Panc1 (cell line): ENCODE data around the gene TAF1A. TPM values are rescaled to one million over a fixed set of nuclear protein-coding genes. Genes with fewer than 3 reads are reported as not detected.

ENCODE experiments used
- ATAC-seq: fragments of 200-7000 bp; cut with Tn5 transposase; 2 replicates; pipeline ENCODE4 v1.9.1; 2020; ENCODE audit warnings: mild to moderate bottlenecking, moderate library complexity
- BruUV-seq: library from RNA; stranded (reverse); fragments of 400-500 nt; replicated peaks from 2 replicates; lab custom pipeline; 2021; lab: Mats Ljungman, UMichigan
- CTCF ChIA-PET: fragments of 300-600 bp; sonication (Branson Sonifier 250); formaldehyde crosslinking; loops from one replicate; lab custom pipeline; 2022; ENCODE audit warnings: antibody characterized with exemption; lab: Charles Lee
- POLR2A ChIA-PET: fragments of 300-600 bp; sonication (Branson Sonifier 250); formaldehyde crosslinking; loops from one replicate; lab custom pipeline; 2022; ENCODE audit warnings: antibody characterized with exemption; lab: Charles Lee
- DNase-seq: peaks from one replicate; pipeline ENCODE4 v3.0.0-alpha.2; 2010; ENCODE audit warnings: low read depth, low spot score
- H3K27ac ChIP-seq: 2 replicates; pipeline ENCODE4 v1.5.1; 2011; ENCODE audit warnings: mild to moderate bottlenecking, low read length, inconsistent platforms
- H3K27me3 ChIP-seq: fragments of 200-500 bp; sonication (Bioruptor generic); 2 replicates; pipeline ENCODE4 v1.6.0; 2014; ENCODE audit warnings: low read length, inconsistent platforms; ENCODE audit not compliant: control insufficient read depth, insufficient read depth
- H3K36me3 ChIP-seq: fragments of 200-500 bp; sonication (Bioruptor generic); 2 replicates; pipeline ENCODE4 v1.5.1; 2014; ENCODE audit warnings: inconsistent platforms, mild to moderate bottlenecking, low read length, moderate library complexity; ENCODE audit not compliant: control insufficient read depth, insufficient read depth
- H3K4me1 ChIP-seq: 2 replicates; pipeline ENCODE4 v1.5.1; 2011; ENCODE audit warnings: inconsistent platforms, mild to moderate bottlenecking, low read length, moderate library complexity; ENCODE audit not compliant: control insufficient read depth, insufficient read depth
- H3K4me3 ChIP-seq, 2 experiments: 2 replicates each; pipeline ENCODE4 v1.5.1; 2011 to 2012; ENCODE audit warnings: low read depth in 2 of 2, low read length in 2 of 2, mild to moderate bottlenecking in 2 of 2, inconsistent platforms in 1 of 2, moderate library complexity in 1 of 2
- H3K9me3 ChIP-seq: fragments of 200-500 bp; sonication (Bioruptor generic); 2 replicates; pipeline ENCODE4 v1.5.1; 2014; ENCODE audit warnings: low read depth, mild to moderate bottlenecking, inconsistent platforms, low read length, moderate library complexity; ENCODE audit not compliant: control insufficient read depth, insufficient read depth
- POLR2AphosphoS5 ChIP-seq: IDR thresholded peaks from 2 replicates; pipeline ENCODE4 v1.6.1; 2012; ENCODE audit warnings: mild to moderate bottlenecking, low read depth, low read length, moderate library complexity
- SIN3A ChIP-seq: IDR thresholded peaks from 2 replicates; pipeline ENCODE4 v1.6.1; 2012; ENCODE audit warnings: low read depth, mild to moderate bottlenecking, low read length, moderate library complexity, borderline replicate concordance; ENCODE audit not compliant: insufficient read depth
- TCF7L2 ChIP-seq: IDR thresholded peaks from 2 replicates; pipeline ENCODE4 v1.6.1; 2011; ENCODE audit warnings: mild to moderate bottlenecking, low read depth, low read length, inconsistent platforms
- in situ Hi-C: cut with HindIII; loops from 2 replicates; pipeline ENCODE4 v1.10.0; 2016; ENCODE audit warnings: low sequenced_read_pairs, low pct_unique_long_range_greater_than_20kb
- intact Hi-C: fragments of 100-400 bp; cut with micrococcal nuclease; formaldehyde crosslinking; loops from one replicate; pipeline ENCODE4 v1.10.0; 2022; ENCODE audit not compliant: unreplicated experiment
- total RNA-seq: library from RNA; stranded (reverse); gene quantifications from one replicate; pipeline ENCODE4 v1.2.1, GENCODE V29; 2021; ENCODE audit not compliant: unreplicated experiment
- TF ChIP-seq, protein P1 (sequence below): fragments of 450-650 bp; IDR thresholded peaks from 2 replicates; pipeline ENCODE4 v1.5.1; 2017; ENCODE audit warnings: mild to moderate bottlenecking
- TF ChIP-seq, protein P2 (sequence below), 2 experiments: IDR thresholded peaks; 2 replicates each; pipeline ENCODE4 v1.6.1; 2011 to 2012; ENCODE audit warnings: low read depth in 2 of 2, control low read depth in 1 of 2, low read length in 1 of 2, mild to moderate bottlenecking in 1 of 2, moderate library complexity in 1 of 2; ENCODE audit not compliant: insufficient read depth in 1 of 2

Gene TAF1A
- total RNA-seq, 1 experiment from 2014 or later: 11.6 TPM

DNA sequence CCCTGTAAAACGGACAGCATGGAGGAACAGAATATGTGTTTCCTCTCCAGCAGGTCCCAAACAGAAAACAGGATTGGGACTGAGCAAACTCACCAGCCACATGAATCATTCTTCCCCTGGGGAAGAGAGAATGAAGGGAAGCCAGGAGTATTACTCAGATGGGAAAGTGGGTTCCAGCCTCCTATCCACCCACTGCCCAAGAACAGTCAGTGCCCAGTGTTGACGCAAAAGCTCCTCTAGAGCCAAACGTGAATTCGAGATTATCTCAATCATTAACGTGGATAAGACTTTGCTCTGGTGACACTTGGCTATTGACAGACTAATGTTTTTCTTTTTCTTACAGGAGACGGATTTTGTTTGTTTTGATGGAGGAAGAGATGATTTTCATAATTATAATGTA, 37.5 kb upstream of the TAF1A start:
- H3K9me3 ChIP-seq: no peaks in the 10 kb centered on the region
- DNase-seq: no peak
- TF ChIP-seq TCF7L2 (no peak), SIN3A (no peak), POLR2AphosphoS5 (no peak)
- TF ChIP-seq, protein P1, sequence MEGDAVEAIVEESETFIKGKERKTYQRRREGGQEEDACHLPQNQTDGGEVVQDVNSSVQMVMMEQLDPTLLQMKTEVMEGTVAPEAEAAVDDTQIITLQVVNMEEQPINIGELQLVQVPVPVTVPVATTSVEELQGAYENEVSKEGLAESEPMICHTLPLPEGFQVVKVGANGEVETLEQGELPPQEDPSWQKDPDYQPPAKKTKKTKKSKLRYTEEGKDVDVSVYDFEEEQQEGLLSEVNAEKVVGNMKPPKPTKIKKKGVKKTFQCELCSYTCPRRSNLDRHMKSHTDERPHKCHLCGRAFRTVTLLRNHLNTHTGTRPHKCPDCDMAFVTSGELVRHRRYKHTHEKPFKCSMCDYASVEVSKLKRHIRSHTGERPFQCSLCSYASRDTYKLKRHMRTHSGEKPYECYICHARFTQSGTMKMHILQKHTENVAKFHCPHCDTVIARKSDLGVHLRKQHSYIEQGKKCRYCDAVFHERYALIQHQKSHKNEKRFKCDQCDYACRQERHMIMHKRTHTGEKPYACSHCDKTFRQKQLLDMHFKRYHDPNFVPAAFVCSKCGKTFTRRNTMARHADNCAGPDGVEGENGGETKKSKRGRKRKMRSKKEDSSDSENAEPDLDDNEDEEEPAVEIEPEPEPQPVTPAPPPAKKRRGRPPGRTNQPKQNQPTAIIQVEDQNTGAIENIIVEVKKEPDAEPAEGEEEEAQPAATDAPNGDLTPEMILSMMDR: no peak
- TF ChIP-seq, protein P2, sequence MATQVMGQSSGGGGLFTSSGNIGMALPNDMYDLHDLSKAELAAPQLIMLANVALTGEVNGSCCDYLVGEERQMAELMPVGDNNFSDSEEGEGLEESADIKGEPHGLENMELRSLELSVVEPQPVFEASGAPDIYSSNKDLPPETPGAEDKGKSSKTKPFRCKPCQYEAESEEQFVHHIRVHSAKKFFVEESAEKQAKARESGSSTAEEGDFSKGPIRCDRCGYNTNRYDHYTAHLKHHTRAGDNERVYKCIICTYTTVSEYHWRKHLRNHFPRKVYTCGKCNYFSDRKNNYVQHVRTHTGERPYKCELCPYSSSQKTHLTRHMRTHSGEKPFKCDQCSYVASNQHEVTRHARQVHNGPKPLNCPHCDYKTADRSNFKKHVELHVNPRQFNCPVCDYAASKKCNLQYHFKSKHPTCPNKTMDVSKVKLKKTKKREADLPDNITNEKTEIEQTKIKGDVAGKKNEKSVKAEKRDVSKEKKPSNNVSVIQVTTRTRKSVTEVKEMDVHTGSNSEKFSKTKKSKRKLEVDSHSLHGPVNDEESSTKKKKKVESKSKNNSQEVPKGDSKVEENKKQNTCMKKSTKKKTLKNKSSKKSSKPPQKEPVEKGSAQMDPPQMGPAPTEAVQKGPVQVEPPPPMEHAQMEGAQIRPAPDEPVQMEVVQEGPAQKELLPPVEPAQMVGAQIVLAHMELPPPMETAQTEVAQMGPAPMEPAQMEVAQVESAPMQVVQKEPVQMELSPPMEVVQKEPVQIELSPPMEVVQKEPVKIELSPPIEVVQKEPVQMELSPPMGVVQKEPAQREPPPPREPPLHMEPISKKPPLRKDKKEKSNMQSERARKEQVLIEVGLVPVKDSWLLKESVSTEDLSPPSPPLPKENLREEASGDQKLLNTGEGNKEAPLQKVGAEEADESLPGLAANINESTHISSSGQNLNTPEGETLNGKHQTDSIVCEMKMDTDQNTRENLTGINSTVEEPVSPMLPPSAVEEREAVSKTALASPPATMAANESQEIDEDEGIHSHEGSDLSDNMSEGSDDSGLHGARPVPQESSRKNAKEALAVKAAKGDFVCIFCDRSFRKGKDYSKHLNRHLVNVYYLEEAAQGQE (IDR thresholded peaks at IDR 0.05; ENCODE audit: insufficient read depth in 1 of 2, low read depth in 2 of 2, low read length in 1 of 2): no peak
- ChIA-PET POLR2A (no interaction called here), CTCF (no interaction called here)
- no peaks in the 10 kb centered on the region for H3K27me3 ChIP-seq
- no peak overlapping the region for H3K4me3 ChIP-seq
- no peaks in the 10 kb centered on the region for H3K4me1 ChIP-seq
- H3K27ac ChIP-seq: no peak overlapping the region
- H3K36me3 ChIP-seq: peaks cover 5% of the 10 kb centered on the region; the same call in 1 of the 2 replicates
- no peak for ATAC-seq
- intact Hi-C loops: no loop called here
- in situ Hi-C loops: no loop called here
- BruUV-seq: no TSS peak

DNA sequence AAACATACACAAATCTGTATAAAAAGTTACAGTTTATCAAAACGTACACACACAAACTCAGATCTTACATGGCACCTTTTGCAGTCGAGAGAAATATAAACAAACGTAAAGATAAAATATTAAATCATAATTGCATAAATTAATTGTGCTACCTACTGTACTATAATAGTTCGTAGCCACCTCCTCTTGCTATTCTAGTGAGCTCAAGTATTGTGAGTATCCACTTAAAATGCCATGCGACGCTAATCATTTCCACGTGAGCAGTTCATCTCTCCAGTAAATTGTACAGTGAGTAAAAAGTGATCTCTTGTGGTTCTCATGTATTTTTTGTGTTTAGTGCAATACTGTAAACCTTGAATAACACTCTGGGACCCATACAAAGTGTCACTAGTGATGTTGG, 34.5 kb upstream of the TAF1A start:
- no peak for DNase-seq
- TF ChIP-seq POLR2AphosphoS5 (no peak), TCF7L2 (no peak), SIN3A (no peak)
- TF ChIP-seq, protein P1: no peak
- Histone ChIP-seq H3K4me1 (peaks cover 6% of the 10 kb centered on the region), H3K36me3 (peaks cover 5% of the 10 kb centered on the region; the same call in 1 of the 2 replicates), H3K4me3 (no peak overlapping the region), H3K27me3 (no peaks in the 10 kb centered on the region), H3K9me3 (no peaks in the 10 kb centered on the region), H3K27ac (no peak overlapping the region)
- ChIA-PET CTCF (interaction anchor here (0.6 to 1.9 kb wide), 2 partner anchors 10 to 1890 kb away, joined by 3 to 6 read pairs; no protein-coding TSS in a partner anchor), POLR2A (no interaction called here)
- in situ Hi-C loops: loop anchor here (5.0 kb wide), 1 partner anchor 37 kb away; the partner anchor contains the start of gene TAF1A
- no peak for ATAC-seq
- intact Hi-C loops: no loop called here
- BruUV-seq: no TSS peak
